H9 (cell line): ENCODE results near the gene ORMDL2. TPM values are rescaled to one million over a fixed set of nuclear protein-coding genes. Genes with fewer than 3 reads are reported as not detected.

Experiments used
- DNase-seq: peaks from one replicate; pipeline ENCODE4 v3.0.0-alpha.2; 2017
- H2AFZ ChIP-seq: one replicate; pipeline ENCODE4 v1.6.1; 2013; ENCODE audit warnings: mild to moderate bottlenecking, low read length, control low read depth, moderate library complexity
- H2AK5ac ChIP-seq: 2 replicates; pipeline ENCODE4 v1.6.1; 2013; ENCODE audit warnings: low read length, control low read depth, mixed read lengths; ENCODE audit not compliant: insufficient read length
- H2BK120ac ChIP-seq: one replicate; pipeline ENCODE4 v1.6.1; 2013; ENCODE audit warnings: low read depth, mild to moderate bottlenecking, low read length, control low read depth, inconsistent platforms; ENCODE audit not compliant: poor library complexity, severe bottlenecking
- H2BK12ac ChIP-seq: 2 replicates; pipeline ENCODE4 v1.6.1; 2013; ENCODE audit warnings: low read length, control low read depth, mixed read lengths, low read depth; ENCODE audit not compliant: insufficient read length
- H2BK15ac ChIP-seq: 2 replicates; pipeline ENCODE4 v1.6.1; 2013; ENCODE audit warnings: low read depth, low read length, control low read depth
- H2BK20ac ChIP-seq: one replicate; pipeline ENCODE4 v1.6.1; 2013; ENCODE audit warnings: low read depth, mild to moderate bottlenecking, low read length, control low read depth, inconsistent platforms; ENCODE audit not compliant: poor library complexity, severe bottlenecking
- H2BK5ac ChIP-seq: 2 replicates; pipeline ENCODE4 v1.6.1; 2013; ENCODE audit warnings: low read length, control low read depth, mixed read lengths; ENCODE audit not compliant: insufficient read length
- H3K14ac ChIP-seq: 2 replicates; pipeline ENCODE4 v1.6.1; 2013; ENCODE audit warnings: low read length, control low read depth; ENCODE audit not compliant: insufficient read depth
- H3K18ac ChIP-seq: 2 replicates; pipeline ENCODE4 v1.6.1; 2013; ENCODE audit warnings: low read depth, mild to moderate bottlenecking, mixed read lengths, low read length, control low read depth; ENCODE audit not compliant: insufficient read length
- H3K23ac ChIP-seq: 2 replicates; pipeline ENCODE4 v1.6.1; 2013; ENCODE audit warnings: low read length, control low read depth, mixed read lengths, low read depth; ENCODE audit not compliant: insufficient read length
- H3K23me2 ChIP-seq: 2 replicates; pipeline ENCODE4 v1.6.1; 2013; ENCODE audit warnings: low read depth, mild to moderate bottlenecking, mixed read lengths, low read length, control low read depth; ENCODE audit not compliant: insufficient read length, poor library complexity, severe bottlenecking
- H3K27ac ChIP-seq: 2 replicates; pipeline ENCODE4 v1.5.1; 2013; ENCODE audit warnings: low read length, control low read depth, mixed read lengths, low read depth; ENCODE audit not compliant: insufficient read length
- H3K27me3 ChIP-seq: 2 replicates; pipeline ENCODE4 v1.6.1; 2013; ENCODE audit warnings: low read length, control low read depth, inconsistent platforms; ENCODE audit not compliant: insufficient read depth
- H3K4ac ChIP-seq: 2 replicates; pipeline ENCODE4 v1.6.1; 2013; ENCODE audit warnings: low read depth, mild to moderate bottlenecking, control low read depth, inconsistent platforms, low read length, moderate library complexity
- H3K4me1 ChIP-seq: 2 replicates; pipeline ENCODE4 v1.6.1; 2013; ENCODE audit warnings: low read length, control low read depth, inconsistent platforms; ENCODE audit not compliant: insufficient read depth
- H3K4me2 ChIP-seq: 2 replicates; pipeline ENCODE4 v1.6.1; 2013; ENCODE audit warnings: low read length, control low read depth, mixed read lengths; ENCODE audit not compliant: insufficient read length, insufficient read depth
- H3K56ac ChIP-seq: 2 replicates; pipeline ENCODE4 v1.6.1; 2013; ENCODE audit warnings: low read depth, mild to moderate bottlenecking, mixed read lengths, low read length, control low read depth; ENCODE audit not compliant: insufficient read length
- H3K79me1 ChIP-seq: 2 replicates; pipeline ENCODE4 v1.6.1; 2013; ENCODE audit warnings: low read depth, mild to moderate bottlenecking, moderate library complexity, low read length, control low read depth, inconsistent platforms; ENCODE audit not compliant: insufficient read depth, poor library complexity, severe bottlenecking
- H3K79me2 ChIP-seq: 2 replicates; pipeline ENCODE4 v1.6.1; 2013; ENCODE audit warnings: low read length, control low read depth, inconsistent platforms; ENCODE audit not compliant: insufficient read depth
- H3K9ac ChIP-seq: 2 replicates; pipeline ENCODE4 v1.6.1; 2013; ENCODE audit warnings: low read length, control low read depth, mixed read lengths; ENCODE audit not compliant: insufficient read length; ENCODE audit errors: extremely low read depth
- H3K9me3 ChIP-seq: one replicate; pipeline ENCODE4 v1.6.1; 2013; ENCODE audit warnings: low read depth, low read length, inconsistent platforms; ENCODE audit not compliant: control insufficient read depth
- H3T11ph ChIP-seq: one replicate; pipeline ENCODE4 v1.6.1; 2013; ENCODE audit warnings: mild to moderate bottlenecking, low read length, control low read depth, inconsistent platforms
- H4K20me1 ChIP-seq: one replicate; pipeline ENCODE4 v1.6.1; 2013; ENCODE audit not compliant: control insufficient read depth, insufficient read length, insufficient read depth
- H4K5ac ChIP-seq: 2 replicates; pipeline ENCODE4 v1.6.1; 2013; ENCODE audit warnings: low read depth, mild to moderate bottlenecking, mixed read lengths, low read length, control low read depth; ENCODE audit not compliant: insufficient read length
- H4K8ac ChIP-seq: replicated peaks from 2 replicates; pipeline ENCODE4 v1.6.1; 2013; ENCODE audit warnings: low read length, control low read depth, mixed read lengths, low read depth; ENCODE audit not compliant: insufficient read length
- H4K91ac ChIP-seq: 2 replicates; pipeline ENCODE4 v1.6.1; 2013; ENCODE audit warnings: low read depth, mild to moderate bottlenecking, moderate library complexity, mixed read lengths, low read length, control low read depth; ENCODE audit not compliant: insufficient read length
- H3K27ac Mint-ChIP-seq, 3 experiments: 2 replicates in 2 of 3; 3 replicates in 1 of 3; pipeline ENCODE4 v1.8.0; 2020 to 2021; ENCODE audit warnings: mixed read lengths in 3 of 3, mild to moderate bottlenecking in 1 of 3, moderate library complexity in 1 of 3
- H3K27me3 Mint-ChIP-seq: 2 replicates; pipeline ENCODE4 v1.8.0; 2021; ENCODE audit warnings: low read depth, mild to moderate bottlenecking, moderate library complexity, mixed read lengths
- H3K36me3 Mint-ChIP-seq, 3 experiments: 2 replicates in 2 of 3; 3 replicates in 1 of 3; pipeline ENCODE4 v1.8.0; 2020 to 2021; ENCODE audit warnings: low read depth in 3 of 3, mixed read lengths in 3 of 3; ENCODE audit not compliant: insufficient read depth in 1 of 3
- H3K4me1 Mint-ChIP-seq, 2 experiments: 2 replicates each; pipeline ENCODE4 v1.8.0; 2020; ENCODE audit warnings: mixed read lengths in 2 of 2
- H3K4me3 Mint-ChIP-seq, 2 experiments: 2 replicates in 1 of 2; 3 replicates in 1 of 2; pipeline ENCODE4 v1.8.0; 2020 to 2021; ENCODE audit warnings: mild to moderate bottlenecking in 2 of 2, mixed read lengths in 2 of 2, moderate library complexity in 1 of 2
- H3K9me3 Mint-ChIP-seq, 2 experiments: 2 replicates in 1 of 2; 3 replicates in 1 of 2; pipeline ENCODE4 v1.8.0; 2020; ENCODE audit warnings: mild to moderate bottlenecking in 2 of 2, mixed read lengths in 2 of 2, moderate library complexity in 1 of 2
- CTCF ChIP-seq: fragments of 200-600 bp; sonication (generic); conservative IDR thresholded peaks from 3 replicates; pipeline ENCODE4 v1.8.0; 2021; ENCODE audit warnings: antibody characterized with exemption, mild to moderate bottlenecking
- WGBS: extraction: QIAGEN DNeasy Blood & Tissue Kit; methylation state at CpG from one replicate; pipeline ENCODE4 v1.1.7; 2013; ENCODE audit warnings: missing lambda C conversion rate, low lambda C conversion rate, mixed read lengths; ENCODE audit not compliant: insufficient read length; ENCODE audit errors: extremely low coverage; 5-methylcytosine and 5-hydroxymethylcytosine counted together
- total RNA-seq: library from RNA; stranded (reverse); gene quantifications from 2 replicates; pipeline ENCODE4 v1.2.1, GENCODE V29; 2021

ORMDL2 gene
- total RNA-seq, 1 experiment from 2014 or later: 51.3 TPM

- peak overlapping the region; percentile 24 for H3K4me2 ChIP-seq
- H3K79me2 ChIP-seq: peaks cover 63% of the 10 kb centered on the region
- H3K27ac ChIP-seq: no peak overlapping the region
- H3K4ac ChIP-seq: no peak overlapping the region
- H3K79me1 ChIP-seq: peaks cover 16% of the 10 kb centered on the region
- Mint-ChIP-seq H3K27me3 (no peaks in the 10 kb centered on the region), H3K36me3 (peaks cover 7 to 35% (median 30%) of the 10 kb centered on the region in 3 experiments; a peak in 6 of 7 replicates), H3K4me3 (peak overlapping the region in 1 of 2 experiments; percentile 11; a peak in 1 of 5 replicates), H3K9me3 (no peaks in the 10 kb centered on the region), H3K27ac (peak overlapping the region in 1 of 3 experiments; percentile 41; a peak in 2 of 7 replicates), H3K4me1 (peaks cover 35 to 38% of the 10 kb centered on the region in 2 experiments)
- H2AFZ ChIP-seq: no peak overlapping the region
- H3K27me3 ChIP-seq: no peaks in the 10 kb centered on the region
- WGBS: no CpG with 5 or more reads among the region's 1 CpG
- no peak overlapping the region for H2BK12ac ChIP-seq
- no peak overlapping the region for H2BK20ac ChIP-seq
- H3K9me3 ChIP-seq: no peaks in the 10 kb centered on the region
- no peak for DNase-seq
- no peak overlapping the region for H3K23ac ChIP-seq
- H2BK5ac ChIP-seq: no peak overlapping the region
- no peak overlapping the region for H3K9ac ChIP-seq
- H3T11ph ChIP-seq: no peak overlapping the region
- no peak overlapping the region for H4K8ac ChIP-seq
- peaks cover 8% of the 10 kb centered on the region; the same call in 1 of the 2 replicates for H3K4me1 ChIP-seq
- H2AK5ac ChIP-seq: no peak overlapping the region
- H3K23me2 ChIP-seq: peaks cover 3% of the 10 kb centered on the region
- no peak overlapping the region for H3K56ac ChIP-seq
- no peak overlapping the region for H3K18ac ChIP-seq
- H4K5ac ChIP-seq: no peak overlapping the region
- H4K20me1 ChIP-seq: no peaks in the 10 kb centered on the region
- H4K91ac ChIP-seq: no peak overlapping the region
- no peak overlapping the region for H3K14ac ChIP-seq
- TF ChIP-seq CTCF: no peak
- H2BK15ac ChIP-seq: no peak overlapping the region
- H2BK120ac ChIP-seq: no peak overlapping the region
These were observed 5.8 kb upstream of the ORMDL2 start for GRCh38 chr12:55812088-55812487.
